ENCODE measurements around the gene JADE2.

GRCh38 chr5:134490255-134490924, 35.1 kb upstream of the JADE2 start:
- TF ChIP-seq CTCF (conservative IDR thresholded peaks at IDR 0.05; ENCODE audit: low read depth in 2 of 2): no peak
- TF ChIP-seq EZH2 (IDR thresholded peaks at IDR 0.05; ENCODE audit: low read depth, unreplicated experiment): no peak
- no peak for TF ChIP-seq NANOG (IDR thresholded peaks at IDR 0.05; ENCODE audit: borderline replicate concordance)
- TF ChIP-seq CREB1 (CRISPR knock-in tag; IDR thresholded peaks at IDR 0.05; ENCODE audit: low read depth): no peak
- no peak for TF ChIP-seq ZNF114 (CRISPR knock-in tag; IDR thresholded peaks at IDR 0.05)
- TF ChIP-seq POLR2AphosphoS5 (IDR thresholded peaks at IDR 0.05; ENCODE audit: low read depth): no peak
- no peak for TF ChIP-seq EZH2phosphoT487 (IDR thresholded peaks at IDR 0.05; ENCODE audit: unreplicated experiment)
- no peak for TF ChIP-seq REST (IDR thresholded peaks at IDR 0.05; ENCODE audit: unreplicated experiment)
- no peak for TF ChIP-seq JUNB (IDR thresholded peaks at IDR 0.05; ENCODE audit: unreplicated experiment)
- TF ChIP-seq ETS1 (IDR thresholded peaks at IDR 0.05): no peak

All from GM23338 (cell line).